WTC11 (cell line): Measurements from ENCODE around the gene SNX30. TPM values are rescaled to one million over a fixed set of nuclear protein-coding genes. Genes with fewer than 3 reads are reported as not detected.

Source experiments
- ATAC-seq: fragments of 200-7000 bp; cut with Tn5 transposase; 2 replicates; pipeline ENCODE4 v1.10.0; 2021; ENCODE audit warnings: mild to moderate bottlenecking, moderate library complexity
- CTCF ChIA-PET: fragments of 300-600 bp; sonication (Branson Sonifier 250); formaldehyde crosslinking; loops from one replicate; lab custom pipeline; 2021; ENCODE audit warnings: antibody characterized with exemption; lab: Charles Lee
- POLR2A ChIA-PET: fragments of 350-600 bp; sonication (Branson Sonifier 250); formaldehyde crosslinking; loops from one replicate; lab custom pipeline; 2021; ENCODE audit warnings: antibody characterized with exemption; lab: Charles Lee
- DNase-seq: peaks from one replicate; pipeline ENCODE4 v3.0.0; 2021; ENCODE audit warnings: low spot score
- H3K27ac Mint-ChIP-seq: 2 replicates; pipeline ENCODE4 v1.8.0; 2021; ENCODE audit warnings: mixed read lengths
- H3K27me3 Mint-ChIP-seq: 2 replicates; pipeline ENCODE4 v1.8.0; 2021; ENCODE audit warnings: low read depth, mild to moderate bottlenecking, moderate library complexity, mixed read lengths
- H3K36me3 Mint-ChIP-seq: 2 replicates; pipeline ENCODE4 v1.8.0; 2021; ENCODE audit warnings: mixed read lengths
- H3K4me1 Mint-ChIP-seq: 2 replicates; pipeline ENCODE4 v1.8.0; 2022; ENCODE audit warnings: mixed read lengths
- H3K4me3 Mint-ChIP-seq: 2 replicates; pipeline ENCODE4 v1.8.0; 2021; ENCODE audit warnings: mild to moderate bottlenecking, moderate library complexity, mixed read lengths
- H3K9me3 Mint-ChIP-seq: 2 replicates; pipeline ENCODE4 v1.8.0; 2021; ENCODE audit warnings: mixed read lengths
- ATF2 ChIP-seq: sonication (generic); formaldehyde crosslinking; IDR thresholded peaks from 2 replicates; pipeline ENCODE4 v1.8.1; 2022; ENCODE audit warnings: low read depth, missing genetic modification reagents, borderline replicate concordance
- ATF6 ChIP-seq: sonication (generic); formaldehyde crosslinking; IDR thresholded peaks from 2 replicates; pipeline ENCODE4 v1.8.1; 2023; ENCODE audit warnings: mild to moderate bottlenecking, missing genetic modification reagents
- CTCF ChIP-seq: fragments of 200-600 bp; IDR thresholded peaks from 2 replicates; pipeline ENCODE4 v1.8.0; 2022; ENCODE audit warnings: antibody characterized with exemption
- E2F4 ChIP-seq: sonication (generic); formaldehyde crosslinking; IDR thresholded peaks from 2 replicates; pipeline ENCODE4 v1.8.1; 2022; ENCODE audit warnings: low read depth, mild to moderate bottlenecking, moderate library complexity, missing genetic modification reagents, borderline replicate concordance
- IRF2 ChIP-seq: sonication (generic); formaldehyde crosslinking; IDR thresholded peaks from 2 replicates; pipeline ENCODE4 v1.8.0; 2022; ENCODE audit warnings: low read depth, missing genetic modification reagents, borderline replicate concordance
- SMAD3 ChIP-seq: sonication (generic); formaldehyde crosslinking; IDR thresholded peaks from 2 replicates; pipeline ENCODE4 v1.8.0; 2022; ENCODE audit warnings: missing genetic modification reagents, mild to moderate bottlenecking, borderline replicate concordance
- TEAD4 ChIP-seq: sonication (generic); formaldehyde crosslinking; IDR thresholded peaks from 2 replicates; pipeline ENCODE4 v1.8.0; 2022; ENCODE audit warnings: mild to moderate bottlenecking, missing genetic modification reagents
- USF1 ChIP-seq: sonication (generic); formaldehyde crosslinking; IDR thresholded peaks from 2 replicates; pipeline ENCODE4 v1.8.0; 2022; ENCODE audit warnings: mild to moderate bottlenecking, missing genetic modification reagents
- ZBTB21 ChIP-seq: sonication (generic); formaldehyde crosslinking; IDR thresholded peaks from 2 replicates; pipeline ENCODE4 v1.8.1; 2023; ENCODE audit warnings: mild to moderate bottlenecking, missing genetic modification reagents, borderline replicate concordance
- ZNF263 ChIP-seq: sonication (generic); formaldehyde crosslinking; IDR thresholded peaks from 2 replicates; pipeline ENCODE4 v1.8.1; 2022; ENCODE audit warnings: low read depth, mild to moderate bottlenecking, moderate library complexity, missing genetic modification reagents
- ZNF532 ChIP-seq: fragments of 250-450 bp; sonication (Bioruptor Pico); IDR thresholded peaks from 2 replicates; pipeline ENCODE4 v1.9.0; 2021; ENCODE audit warnings: mild to moderate bottlenecking, borderline replicate concordance
- ZNF671 ChIP-seq: fragments of 250-450 bp; sonication (Bioruptor Pico); IDR thresholded peaks from 2 replicates; pipeline ENCODE4 v1.8.0; 2021; ENCODE audit warnings: mild to moderate bottlenecking
- ZSCAN18 ChIP-seq: fragments of 250-450 bp; sonication (Bioruptor Pico); IDR thresholded peaks from 2 replicates; pipeline ENCODE4 v2.1.2; 2022; ENCODE audit warnings: mild to moderate bottlenecking, moderate library complexity
- total RNA-seq: library from RNA; stranded (reverse); gene quantifications from 3 replicates; pipeline ENCODE4 v1.2.3, GENCODE V29; 2021

Gene SNX30
- total RNA-seq, 1 experiment from 2014 or later = 13.4 TPM

GRCh38 chr9:112809906-112810305 is 59.3 kb downstream of the SNX30 start (continued):
- no peak for TF ChIP-seq ATF2
- TF ChIP-seq USF1 (CRISPR knock-in tag) = no peak
- no peak for TF ChIP-seq ZNF263 (CRISPR knock-in tag)
- no peak for TF ChIP-seq ZNF532 (CRISPR knock-in tag)
- TF ChIP-seq E2F4 (CRISPR knock-in tag) = no peak
- no peak for TF ChIP-seq SMAD3 (CRISPR knock-in tag)
- no peak for TF ChIP-seq IRF2
- TF ChIP-seq, all 79 proteins: peak for 0

- no peak overlapping the region for H3K4me3 Mint-ChIP-seq
- TF ChIP-seq ZNF671 (CRISPR knock-in tag) (no peak), TEAD4 (no peak), ZBTB21 (CRISPR knock-in tag) (no peak), ATF6 (no peak)
- TF ChIP-seq, all 79 proteins: peak for 0
- Mint-ChIP-seq H3K27me3 (no peaks in the 10 kb centered on the region), H3K36me3 (no peaks in the 10 kb centered on the region; the same call in 1 of the 2 replicates), H3K4me1 (peaks cover 3% of the 10 kb centered on the region), H3K27ac (no peak overlapping the region), H3K9me3 (no peaks in the 10 kb centered on the region)
- ChIA-PET CTCF (interaction anchor here (0.6 to 1.3 kb wide), 5 partner anchors 9 to 86 kb away, joined by 3 to 15 read pairs (median 4); no protein-coding TSS in a partner anchor), POLR2A (no interaction called here)
- peak; percentile 28 for DNase-seq
- ATAC-seq = peak; percentile 76
These were observed 60.3 kb downstream of the SNX30 start for GRCh38 chr9:112810696-112811490.

GRCh38 chr9:112811518-112811917 is 61.0 kb downstream of the SNX30 start:
- H3K27me3 Mint-ChIP-seq = no peaks in the 10 kb centered on the region
- no peaks in the 10 kb centered on the region for H3K9me3 Mint-ChIP-seq
- no peak overlapping the region for H3K27ac Mint-ChIP-seq
- ChIA-PET CTCF (interaction anchor here (0.9 to 1.2 kb wide), 2 partner anchors 8 to 29 kb away, joined by 3 to 15 read pairs; no protein-coding TSS in a partner anchor), POLR2A (no interaction called here)
- H3K4me3 Mint-ChIP-seq = no peak overlapping the region
- H3K36me3 Mint-ChIP-seq = no peaks in the 10 kb centered on the region; the same call in 1 of the 2 replicates
- no peak for TF ChIP-seq CTCF
- no peak for TF ChIP-seq ZNF532 (CRISPR knock-in tag)
- no peak for TF ChIP-seq ZSCAN18 (CRISPR knock-in tag)
- H3K4me1 Mint-ChIP-seq = no peaks in the 10 kb centered on the region
- no peak for ATAC-seq
- DNase-seq = no peak
